ENCODE results near the gene TEX29.
A peak's percentile ranks its signal among the peaks of the same experiment; 100 is the strongest.

The TEX29 gene
- 0 to 1.5 (median 0.13) reads per million in 17 experiments for total RNA-seq

DNA sequence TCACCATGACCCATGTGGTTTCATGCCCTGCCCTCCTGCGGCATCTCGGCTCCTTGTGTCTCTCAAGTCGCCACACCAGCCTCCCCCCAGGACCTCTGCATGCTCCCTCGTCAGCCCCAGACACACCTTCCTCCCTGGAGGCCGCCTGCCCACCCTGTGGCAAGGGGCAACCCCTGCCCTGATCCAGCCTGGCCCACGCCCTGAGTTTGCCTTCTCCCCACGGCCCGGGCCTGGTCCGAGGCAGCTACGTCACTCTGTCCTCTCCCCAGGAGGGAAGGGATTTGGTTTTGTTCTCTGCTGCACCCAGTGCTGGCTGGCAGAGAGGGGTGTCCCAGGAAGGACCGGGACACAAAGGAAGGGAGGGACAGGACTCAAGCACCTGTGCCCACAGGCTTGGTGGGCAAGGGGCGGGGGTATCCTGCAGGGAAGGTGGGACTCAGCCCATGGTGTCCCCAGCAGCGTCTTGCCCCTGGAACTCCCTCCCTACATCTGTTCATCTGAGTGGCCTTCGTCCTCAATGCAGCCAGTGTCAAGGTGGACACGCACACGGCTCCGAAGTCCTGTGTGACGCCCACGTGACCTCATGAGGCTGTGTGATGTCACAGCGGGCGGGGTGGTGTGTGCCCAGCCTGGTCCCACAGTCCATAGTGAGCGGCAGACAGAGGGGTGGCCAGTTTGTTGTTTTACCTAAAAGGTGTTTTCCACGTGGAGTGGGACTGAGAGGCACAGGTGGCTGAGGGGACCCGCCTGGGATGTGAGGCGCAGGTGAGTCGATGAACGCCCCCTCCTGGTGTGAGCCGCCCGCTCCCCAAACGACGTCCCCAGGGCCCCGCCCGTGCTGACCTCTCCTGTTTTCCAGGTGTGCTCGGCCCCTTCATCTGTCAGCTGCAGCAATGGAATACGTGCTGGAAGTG lies at the start of gene TEX29:
TEX29 (plus strand) TSS at position 645 of the 914 bp plus-strand sequence; CDS start at position 894, 249 bp downstream.
- no peak for DNase-seq

DNA sequence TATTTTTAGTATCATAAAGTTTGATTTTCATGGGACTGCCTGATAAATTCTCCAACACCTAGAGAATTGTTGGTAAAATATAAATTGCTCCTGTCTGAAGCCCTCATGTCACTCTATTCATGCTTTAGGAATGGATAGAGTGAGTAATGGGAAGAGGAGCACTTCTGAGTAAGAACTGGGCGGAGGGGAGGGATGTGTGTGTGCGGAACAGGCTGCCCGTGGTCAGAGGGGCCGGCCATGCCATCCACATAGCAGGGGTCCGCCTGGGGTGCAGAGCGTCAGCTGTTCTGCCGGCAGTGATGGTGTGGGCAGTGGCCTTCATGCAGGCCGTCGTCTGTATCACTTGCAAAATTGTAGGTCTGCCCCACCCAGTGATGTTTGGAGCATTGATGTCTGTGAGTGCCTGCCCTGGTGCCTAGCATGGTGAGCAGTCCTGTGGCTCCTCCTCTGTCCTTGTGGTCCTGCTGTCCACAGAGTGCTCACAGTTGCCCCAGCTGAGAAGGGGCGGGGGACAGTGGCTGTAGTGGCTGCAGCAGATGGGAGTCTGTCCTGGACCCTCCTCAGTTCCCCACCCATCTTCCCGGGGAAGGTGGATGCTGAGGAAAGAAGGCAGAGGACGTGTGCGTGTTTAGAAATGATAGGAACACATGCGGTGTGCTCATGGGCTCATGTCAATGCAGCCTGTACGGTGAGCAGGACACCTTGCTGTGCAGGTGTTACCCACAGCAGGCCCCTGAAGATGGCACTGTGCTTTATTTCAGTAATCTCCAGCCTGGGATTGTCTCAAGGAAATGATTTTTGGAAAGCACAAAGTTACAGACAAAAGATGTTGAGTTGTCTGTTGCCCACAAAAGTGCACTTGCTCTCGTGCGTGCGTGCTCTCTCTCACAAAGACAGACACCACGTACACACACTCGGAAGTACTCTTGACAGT lies 49.4 kb upstream of the TEX29 start:
- no peak for DNase-seq

DNA sequence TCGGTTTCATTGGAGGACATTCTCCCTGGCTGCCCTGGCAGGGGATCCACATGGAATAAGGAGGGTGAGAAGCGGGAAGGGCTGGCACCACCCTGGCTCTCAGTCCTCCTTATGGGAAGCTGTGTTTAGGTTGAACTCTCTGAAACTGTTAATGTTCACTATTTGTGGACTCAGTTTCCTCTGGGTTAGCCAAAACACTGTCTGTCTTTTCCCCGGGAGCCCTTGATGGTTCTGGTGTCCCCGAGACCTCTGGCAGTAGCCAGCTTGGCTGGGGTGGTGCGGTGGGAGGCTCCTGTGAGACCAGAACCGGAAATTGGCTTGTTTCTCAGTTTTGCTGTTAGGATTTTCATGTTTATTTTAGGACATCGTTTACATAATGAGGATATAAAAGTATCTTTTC lies 48.3 kb upstream of the TEX29 start:
- no peak for DNase-seq

- no peak for DNase-seq
Observed at GRCh38 chr13:111275382-111275781, 45.1 kb upstream of the TEX29 start.

GRCh38 chr13:111275995-111276618 lies 44.3 kb upstream of the TEX29 start:
- no peak for DNase-seq

- DNase-seq, result no peak
Observed at GRCh38 chr13:111278258-111278657, 42.2 kb upstream of the TEX29 start.

DNA sequence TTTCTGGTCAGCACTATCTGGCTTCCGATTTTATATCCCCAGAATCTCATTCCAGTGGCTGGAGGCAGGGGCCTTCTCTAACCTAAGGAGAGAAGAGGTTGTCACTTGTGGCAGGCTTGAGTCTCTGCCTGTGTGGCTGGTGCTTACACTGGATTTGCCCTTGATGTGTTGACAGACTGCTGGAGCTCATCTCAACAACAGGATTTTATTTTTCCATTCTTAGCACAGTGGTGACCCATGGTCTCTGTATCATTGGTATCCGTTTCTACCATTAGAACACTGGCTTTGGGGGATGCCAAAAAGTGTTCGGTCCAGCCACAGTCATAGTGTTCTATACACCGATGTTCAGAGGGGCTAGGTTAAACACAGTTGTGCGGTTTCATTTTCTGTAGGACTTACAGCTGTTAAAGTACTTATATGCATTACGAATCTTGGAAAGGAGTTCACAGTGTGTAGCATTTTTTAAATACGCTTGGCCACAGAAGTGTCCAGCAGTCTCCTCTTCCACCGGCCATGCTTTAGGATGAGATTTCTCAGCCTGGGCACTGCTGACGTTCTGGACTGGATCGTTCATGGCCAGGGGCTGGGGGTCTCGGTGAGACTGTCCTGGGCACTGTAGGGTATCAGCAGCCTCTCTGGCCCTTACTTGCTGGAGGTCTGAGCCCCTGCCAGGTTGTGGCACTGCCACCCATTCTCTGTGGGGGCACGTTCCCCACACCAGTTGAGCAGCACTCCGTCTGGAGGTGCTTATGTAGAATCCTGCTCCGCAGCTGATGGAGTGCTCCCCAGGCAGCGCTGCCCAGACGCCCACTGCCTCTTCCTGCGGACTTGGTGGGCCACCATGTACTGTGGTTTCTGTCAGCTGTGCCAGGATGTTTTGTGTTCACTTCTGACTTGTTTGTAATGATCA lies 41.4 kb upstream of the TEX29 start:
- DNase-seq, result no peak

GRCh38 chr13:111280226-111280625 lies 40.2 kb upstream of the TEX29 start:
- DNase-seq, result no peak

GRCh38 chr13:111280681-111281585 lies 39.5 kb upstream of the TEX29 start:
- peak in 1 of 4 experiments; percentile 3 for DNase-seq

DNA sequence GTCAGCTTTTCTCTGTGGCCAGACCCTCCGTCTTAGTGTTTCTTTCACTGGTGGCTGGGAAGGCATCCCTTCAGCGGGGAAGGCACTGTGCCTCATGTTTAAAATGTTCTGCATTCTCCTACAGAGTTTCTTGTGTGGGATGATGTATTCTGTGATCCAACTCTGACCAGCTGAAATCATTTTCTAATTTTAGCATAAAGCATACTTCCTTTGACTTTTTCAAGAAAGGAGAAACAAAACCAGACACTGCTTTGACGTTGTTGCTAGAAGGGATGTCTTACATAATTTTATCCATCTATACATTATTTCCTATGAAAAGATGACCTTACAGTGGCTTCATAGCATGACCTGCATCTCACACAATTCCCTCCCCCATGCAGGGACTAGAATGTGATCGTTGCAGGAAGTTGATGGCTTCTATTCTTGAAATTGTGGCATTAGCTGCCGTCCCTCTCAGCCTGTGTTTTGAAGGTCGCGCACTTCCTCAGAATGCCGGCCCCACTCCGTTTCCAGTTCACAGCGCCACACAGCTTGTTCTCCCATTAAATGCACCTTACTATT lies 38.6 kb upstream of the TEX29 start:
- DNase-seq, result peak; percentile 69 to 95 (median 84)

DNA sequence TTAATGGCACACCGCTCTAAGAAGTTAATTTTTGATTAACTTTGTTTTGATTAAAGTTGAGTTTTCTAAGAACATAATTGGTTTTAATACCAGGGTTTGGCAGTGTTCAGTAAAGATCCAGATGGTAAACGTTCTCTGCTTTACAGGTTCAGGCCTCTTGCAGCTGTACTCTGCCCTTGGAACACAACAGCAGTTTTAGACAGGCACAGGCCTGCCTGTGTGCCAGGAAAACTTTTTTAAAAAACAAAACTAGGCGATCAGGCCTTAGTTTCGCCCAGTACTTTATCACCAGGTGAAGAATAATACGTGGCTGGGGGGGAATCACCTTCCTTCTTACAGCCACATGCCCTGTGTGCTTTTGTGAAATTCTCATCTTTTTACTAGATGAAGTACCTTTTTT lies 38.0 kb upstream of the TEX29 start:
- DNase-seq, result no peak

DNA sequence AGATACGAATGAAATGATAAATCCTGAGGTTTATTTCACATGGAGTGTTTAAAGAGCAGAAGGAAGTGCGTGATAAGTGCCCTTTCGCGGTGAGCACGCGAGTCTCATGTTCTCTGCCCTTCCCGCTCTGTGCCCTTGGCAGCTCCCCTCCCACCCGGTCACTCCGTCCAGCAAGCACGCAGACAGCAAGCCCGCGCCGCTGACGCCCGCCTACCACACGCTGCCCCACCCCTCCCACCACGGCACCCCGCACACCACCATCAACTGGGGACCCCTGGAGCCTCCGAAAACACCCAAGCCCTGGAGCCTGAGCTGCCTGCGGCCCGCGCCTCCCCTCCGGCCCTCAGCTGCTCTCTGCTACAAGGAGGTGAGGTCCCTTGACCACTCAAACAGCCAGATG lies 37.4 kb upstream of the TEX29 start:
- DNase-seq, result no peak

DNA sequence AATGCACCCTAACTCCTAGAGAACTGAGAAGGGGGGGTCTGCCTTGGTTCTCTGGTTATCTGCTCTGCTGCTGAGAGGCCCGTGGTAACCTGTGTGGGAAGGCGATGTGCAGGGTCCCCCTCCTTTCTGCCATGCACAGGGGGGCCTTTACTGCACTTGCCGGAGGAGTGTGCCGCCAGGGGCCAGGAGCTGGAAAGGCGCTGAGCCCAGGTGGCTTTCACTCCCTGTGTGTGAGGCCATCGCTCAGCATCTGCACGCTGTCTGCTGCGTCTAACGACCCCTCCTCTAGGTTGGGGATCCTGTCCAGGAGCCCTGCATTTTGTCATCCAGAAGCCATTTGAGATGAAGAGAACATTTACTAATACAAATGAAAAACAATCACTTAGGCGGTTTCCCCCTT lies 37.0 kb upstream of the TEX29 start:
- DNase-seq, result no peak

DNA sequence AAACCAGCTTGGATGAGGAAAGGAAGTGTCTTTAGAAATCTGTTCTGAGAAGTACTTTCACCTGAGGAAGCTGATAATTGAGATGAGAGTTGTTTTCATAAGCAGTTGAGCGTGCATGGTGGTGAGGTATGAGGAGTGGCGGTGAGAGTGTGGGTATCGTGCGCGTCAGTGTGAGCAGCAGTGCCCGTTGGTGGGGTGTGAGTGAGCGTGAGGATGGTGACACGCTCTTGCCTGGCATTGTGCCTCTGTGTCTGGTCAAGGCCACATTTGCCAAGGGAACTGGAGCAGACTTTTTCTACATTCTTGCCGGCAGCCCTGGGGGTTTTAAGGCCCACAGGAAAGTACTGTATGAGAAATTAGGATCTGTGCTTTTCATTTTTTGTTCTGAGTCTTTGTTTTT lies 36.5 kb upstream of the TEX29 start:
- no peak for DNase-seq

GRCh38 chr13:111284565-111284964 lies 35.9 kb upstream of the TEX29 start:
- DNase-seq, result no peak

GRCh38 chr13:111286162-111286561 lies 34.3 kb upstream of the TEX29 start:
- no peak for DNase-seq

DNA sequence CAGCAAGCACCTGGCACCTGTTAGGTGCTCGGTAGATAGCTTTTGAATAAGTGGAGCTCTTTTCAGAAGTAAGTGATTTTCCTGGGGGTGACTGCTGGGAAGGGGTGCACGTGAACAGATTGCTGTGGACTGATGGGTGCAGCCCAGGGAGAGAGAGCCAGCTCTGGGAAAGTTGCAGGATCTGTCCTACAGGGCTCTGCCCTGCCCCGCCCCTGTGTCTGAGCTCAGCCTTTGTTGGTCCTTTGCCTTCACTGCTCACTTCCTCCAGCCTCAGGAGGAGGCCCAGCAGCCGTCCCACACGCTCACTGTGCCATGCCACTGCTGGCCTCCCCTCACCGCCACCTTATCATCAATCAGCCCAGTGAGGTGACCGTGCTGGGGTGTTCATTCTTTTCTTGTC lies 33.7 kb upstream of the TEX29 start:
- DNase-seq, result no peak

DNA sequence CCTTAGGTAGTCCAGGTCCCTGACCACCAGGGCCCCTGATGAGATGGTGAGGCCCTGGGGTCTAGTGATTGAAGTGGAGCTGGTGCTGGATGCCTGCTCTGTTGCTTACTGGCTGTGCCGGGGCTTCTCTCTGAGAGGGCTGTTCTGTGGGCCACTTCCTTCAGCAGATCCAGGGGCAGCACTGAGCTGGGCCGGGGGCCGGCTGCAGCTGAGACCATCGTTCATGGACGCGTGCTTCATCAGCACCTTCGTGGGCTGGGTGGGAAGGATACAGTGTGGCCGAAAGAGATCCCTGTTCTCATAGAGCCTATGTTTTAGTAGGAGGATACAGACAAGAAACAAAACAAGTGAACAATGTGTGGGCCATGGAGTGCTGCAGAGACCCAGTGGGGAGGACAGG lies 33.2 kb upstream of the TEX29 start:
- DNase-seq, result no peak

- no peak for DNase-seq
Observed at GRCh38 chr13:111288276-111288675, 32.2 kb upstream of the TEX29 start.

- DNase-seq, result no peak
Observed at GRCh38 chr13:111289251-111289650, 31.2 kb upstream of the TEX29 start.

Data from suppressor macrophage (primary cell).